Astrocyte of the cerebellum (primary cell): ENCODE measurements around the gene EFTUD2.

Experiments
- DNase-seq: peaks from one replicate; pipeline ENCODE4 v3.0.0-alpha.2; 2011; ENCODE audit warnings: low read depth
- H3K4me3 ChIP-seq: 2 replicates; pipeline ENCODE4 v1.5.1; 2011; ENCODE audit warnings: mild to moderate bottlenecking, low read depth, low read length, moderate library complexity
- CTCF ChIP-seq: IDR thresholded peaks from 2 replicates; pipeline ENCODE4 v1.5.1; 2012; ENCODE audit warnings: low read length, low read depth, moderate library complexity, mild to moderate bottlenecking; ENCODE audit errors: missing control alignments
- in situ Hi-C: cut with HindIII; loops from 2 replicates; pipeline ENCODE4 v1.10.0; 2017; ENCODE audit warnings: low sequenced_read_pairs

Gene EFTUD2

DNA sequence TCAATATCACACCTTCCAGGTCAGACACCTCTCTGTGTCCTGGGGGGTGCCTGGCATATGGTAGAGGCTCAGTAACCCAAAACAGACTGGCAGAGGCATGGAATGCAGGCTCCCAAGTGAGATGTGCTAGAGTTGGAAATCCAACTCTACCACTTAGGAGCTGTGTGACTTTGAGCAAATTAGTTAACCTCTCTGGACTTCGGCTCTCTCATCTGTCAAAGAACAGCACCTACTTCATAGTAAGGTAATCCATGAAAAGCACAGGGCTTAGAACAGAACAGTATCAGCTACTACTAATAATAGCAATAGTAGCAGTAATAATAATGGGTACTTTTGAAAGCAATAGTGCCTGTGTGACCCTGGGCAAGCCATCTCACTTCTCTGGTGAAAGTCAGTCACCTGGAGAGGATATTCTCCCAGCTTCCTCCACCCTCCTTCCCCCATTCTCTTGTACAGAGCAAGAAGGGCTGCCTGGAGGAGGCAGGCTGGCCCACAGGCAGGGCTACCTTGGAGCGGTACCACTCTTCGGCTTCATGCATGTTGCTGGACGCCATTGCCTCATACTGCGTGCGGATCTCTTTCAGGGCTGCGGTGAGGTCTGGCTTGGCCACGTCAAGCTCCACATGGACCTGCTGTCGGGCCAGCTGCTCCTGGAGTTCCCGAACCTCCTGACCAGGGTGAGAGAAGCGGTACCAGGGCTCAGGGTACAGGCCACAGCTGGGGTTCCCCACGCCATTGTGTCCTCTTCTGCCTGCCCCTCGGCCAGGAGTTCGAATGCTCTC lies 13.7 kb upstream of the EFTUD2 start:
- TF ChIP-seq CTCF: no peak
- H3K4me3 ChIP-seq: no peak overlapping the region
- in situ Hi-C loops: no loop called here
- no peak for DNase-seq

DNA sequence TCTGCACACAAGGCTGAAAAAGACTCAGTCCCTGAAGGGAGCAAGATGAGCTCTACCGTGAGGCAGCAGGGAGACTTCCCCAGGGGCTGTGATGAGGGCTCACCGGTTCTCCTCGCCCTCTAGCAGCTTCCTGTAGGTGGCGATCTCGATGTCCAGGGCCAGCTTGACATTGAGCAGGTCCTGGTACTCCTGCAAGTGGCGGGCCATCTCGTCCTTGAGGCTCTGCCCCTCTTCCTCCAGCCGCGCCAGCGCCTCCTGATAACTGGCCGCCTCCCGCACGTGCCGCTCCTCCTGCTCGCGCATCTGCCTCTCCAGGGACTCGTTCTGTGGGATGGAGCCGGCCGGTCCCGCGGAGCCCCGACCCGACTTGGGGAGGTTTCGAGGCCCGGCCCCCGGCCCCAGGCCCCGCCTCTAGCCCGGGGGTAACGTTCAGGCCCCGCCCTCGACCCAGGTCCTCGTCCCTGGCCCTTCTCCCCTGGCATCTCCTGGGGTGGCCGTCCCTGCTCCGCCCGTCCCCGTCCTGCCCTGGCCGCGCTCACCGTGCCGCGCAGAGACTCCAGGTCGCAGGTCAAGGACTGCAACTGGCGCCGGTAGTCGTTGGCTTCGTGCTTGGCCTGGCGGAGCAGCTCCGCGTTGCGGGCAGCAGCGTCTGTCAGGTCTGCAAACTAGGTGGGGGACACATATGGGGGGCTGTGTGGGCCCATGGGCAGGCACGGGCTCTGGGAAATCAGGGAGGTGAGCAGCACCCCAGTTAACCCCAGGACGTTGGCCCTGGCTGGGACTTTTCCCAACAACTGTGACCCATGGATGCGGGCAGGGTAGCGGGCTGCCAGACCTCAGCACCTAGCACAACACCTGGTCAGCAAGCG lies 12.1 kb upstream of the EFTUD2 start:
- no peak for DNase-seq
- in situ Hi-C loops: no loop called here
- no peak overlapping the region for H3K4me3 ChIP-seq
- peak; percentile 60 for TF ChIP-seq CTCF

GRCh38 chr17:44910231-44911106 lies 11.2 kb upstream of the EFTUD2 start:
- no peak overlapping the region for H3K4me3 ChIP-seq
- in situ Hi-C loops: no loop called here
- TF ChIP-seq CTCF: no peak
- DNase-seq: no peak

DNA sequence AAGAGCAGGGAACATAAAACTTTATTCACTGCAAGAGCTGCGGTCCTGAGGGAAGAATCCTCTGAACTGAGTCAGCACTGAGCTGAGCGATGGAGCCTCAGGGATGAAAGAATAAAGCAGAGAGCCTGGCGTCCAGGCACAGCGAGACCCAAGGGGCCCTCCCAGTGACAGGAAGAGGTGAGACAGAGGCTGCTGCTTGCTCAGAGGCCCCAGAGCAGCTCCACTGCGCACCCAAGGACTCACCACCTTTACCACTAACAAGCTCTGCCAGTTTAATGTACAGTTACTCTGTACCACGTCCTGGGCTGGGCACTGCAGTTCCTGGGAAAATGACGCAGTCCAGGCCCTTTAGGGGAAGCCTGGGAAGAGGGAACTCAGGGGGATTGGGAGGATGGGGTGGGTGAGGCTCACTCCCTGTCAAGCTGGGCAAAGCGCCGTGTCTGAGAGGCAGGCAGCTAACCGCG lies 10.5 kb upstream of the EFTUD2 start:
- H3K4me3 ChIP-seq: no peak overlapping the region
- in situ Hi-C loops: no loop called here
- DNase-seq: no peak
- TF ChIP-seq CTCF: no peak

DNA sequence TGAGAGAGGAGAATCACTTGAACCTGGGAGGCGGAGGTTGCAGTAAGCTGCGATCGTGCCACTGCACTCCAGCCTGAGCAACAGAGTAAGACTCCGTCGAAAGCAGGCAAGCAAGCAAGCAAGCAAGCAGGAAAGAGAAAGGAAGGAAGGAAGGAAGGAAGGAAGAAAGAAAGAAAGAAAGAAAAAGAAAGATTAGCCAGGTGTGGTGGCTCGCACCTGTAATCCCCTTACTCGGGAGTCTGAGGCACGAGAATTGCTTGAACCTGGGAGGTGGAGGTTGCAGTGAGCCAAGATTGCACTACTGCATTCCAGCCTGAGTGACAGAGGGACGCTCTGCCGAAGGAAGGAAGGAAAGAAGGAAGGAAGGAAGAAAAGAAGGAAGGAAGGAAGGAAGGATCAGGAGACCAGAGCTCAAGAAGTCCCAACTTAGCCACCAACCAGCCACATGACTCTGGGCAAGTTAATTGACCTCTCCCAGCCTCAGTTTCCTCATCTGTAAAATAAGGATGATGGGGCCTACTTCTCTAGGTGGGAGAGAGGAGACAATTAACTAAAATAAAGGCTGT lies 9.6 kb upstream of the EFTUD2 start:
- in situ Hi-C loops: no loop called here
- TF ChIP-seq CTCF: no peak
- DNase-seq: no peak
- H3K4me3 ChIP-seq: no peak overlapping the region
